ENCODE data around the gene AP2B1. TPM values are rescaled to one million over a fixed set of nuclear protein-coding genes. Genes with fewer than 3 reads are reported as not detected.

Gene AP2B1
- total RNA-seq, 6 donors from 2014 or later = 52.7 to 140 (median 101) TPM

DNA sequence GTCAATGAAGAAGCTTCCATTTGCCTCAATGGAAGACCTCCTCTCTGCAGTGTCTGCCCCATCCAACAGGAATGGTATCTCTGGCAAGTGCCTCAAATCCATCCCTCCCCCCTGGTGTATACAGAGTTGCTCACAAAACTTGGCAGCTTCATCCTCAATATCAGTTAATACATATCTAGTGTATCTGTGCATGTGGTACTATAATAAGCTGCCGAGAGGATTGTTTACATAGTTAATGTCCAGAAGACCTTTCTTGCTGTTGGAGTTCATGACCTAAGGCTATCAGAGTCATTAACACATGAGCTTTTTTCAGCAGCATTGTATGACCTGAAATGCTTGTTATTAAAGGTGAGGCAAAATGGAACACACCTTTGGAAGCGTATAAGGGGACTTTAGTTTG is 130.4 kb downstream of the AP2B1 start:
- peaks cover 4 to 52% (median 10%) of the 10 kb centered on the region in 4 donors for H3K36me3 ChIP-seq

GRCh38 chr17:35723735-35724134 is 136.6 kb downstream of the AP2B1 start:
- Histone ChIP-seq H3K4me3 (no peak overlapping the region), H3K27me3 (no peaks in the 10 kb centered on the region), H3K36me3 (peaks cover 15 to 74% (median 35%) of the 10 kb centered on the region in 4 donors), H3K9me3 (no peaks in the 10 kb centered on the region), H3K4me1 (no peaks in the 10 kb centered on the region), H3K27ac (no peak overlapping the region)
- 100% methylated on average over 2 of the region's 2 CpGs for WGBS, 2 donors
- ATAC-seq (ENCODE audit: low FRiP score in 2 of 2) = no peak
- DNase-seq = no peak
- TF ChIP-seq POLR2AphosphoS5 (IDR thresholded peaks at IDR 0.05) = no peak
- TF ChIP-seq POLR2A (IDR thresholded peaks at IDR 0.05) = no peak
- TF ChIP-seq, protein P1, sequence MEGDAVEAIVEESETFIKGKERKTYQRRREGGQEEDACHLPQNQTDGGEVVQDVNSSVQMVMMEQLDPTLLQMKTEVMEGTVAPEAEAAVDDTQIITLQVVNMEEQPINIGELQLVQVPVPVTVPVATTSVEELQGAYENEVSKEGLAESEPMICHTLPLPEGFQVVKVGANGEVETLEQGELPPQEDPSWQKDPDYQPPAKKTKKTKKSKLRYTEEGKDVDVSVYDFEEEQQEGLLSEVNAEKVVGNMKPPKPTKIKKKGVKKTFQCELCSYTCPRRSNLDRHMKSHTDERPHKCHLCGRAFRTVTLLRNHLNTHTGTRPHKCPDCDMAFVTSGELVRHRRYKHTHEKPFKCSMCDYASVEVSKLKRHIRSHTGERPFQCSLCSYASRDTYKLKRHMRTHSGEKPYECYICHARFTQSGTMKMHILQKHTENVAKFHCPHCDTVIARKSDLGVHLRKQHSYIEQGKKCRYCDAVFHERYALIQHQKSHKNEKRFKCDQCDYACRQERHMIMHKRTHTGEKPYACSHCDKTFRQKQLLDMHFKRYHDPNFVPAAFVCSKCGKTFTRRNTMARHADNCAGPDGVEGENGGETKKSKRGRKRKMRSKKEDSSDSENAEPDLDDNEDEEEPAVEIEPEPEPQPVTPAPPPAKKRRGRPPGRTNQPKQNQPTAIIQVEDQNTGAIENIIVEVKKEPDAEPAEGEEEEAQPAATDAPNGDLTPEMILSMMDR (IDR thresholded peaks at IDR 0.05) = no peak
- no peak for TF ChIP-seq EP300 (IDR thresholded peaks at IDR 0.05)

More for the DNA sequence above, 130.4 kb downstream of the AP2B1 start:
- WGBS, 2 donors = 34 to 53% methylated on average over 2 of the region's 2 CpGs
- Histone ChIP-seq H3K27me3 (no peaks in the 10 kb centered on the region), H3K27ac (peak overlapping the region; percentile 45 to 70 (median 64)), H3K4me1 (peaks cover 29 to 41% (median 38%) of the 10 kb centered on the region in 4 donors), H3K9me3 (no peaks in the 10 kb centered on the region), H3K4me3 (no peak overlapping the region)
- TF ChIP-seq POLR2AphosphoS5 (IDR thresholded peaks at IDR 0.05) (no peak), POLR2A (IDR thresholded peaks at IDR 0.05) (no peak), EP300 (IDR thresholded peaks at IDR 0.05) (no peak)
- TF ChIP-seq, protein P1 (IDR thresholded peaks at IDR 0.05) = no peak
- no peak for DNase-seq
- ATAC-seq (ENCODE audit: low FRiP score in 2 of 2) = peak in 1 of 2 donors; percentile 61

DNA sequence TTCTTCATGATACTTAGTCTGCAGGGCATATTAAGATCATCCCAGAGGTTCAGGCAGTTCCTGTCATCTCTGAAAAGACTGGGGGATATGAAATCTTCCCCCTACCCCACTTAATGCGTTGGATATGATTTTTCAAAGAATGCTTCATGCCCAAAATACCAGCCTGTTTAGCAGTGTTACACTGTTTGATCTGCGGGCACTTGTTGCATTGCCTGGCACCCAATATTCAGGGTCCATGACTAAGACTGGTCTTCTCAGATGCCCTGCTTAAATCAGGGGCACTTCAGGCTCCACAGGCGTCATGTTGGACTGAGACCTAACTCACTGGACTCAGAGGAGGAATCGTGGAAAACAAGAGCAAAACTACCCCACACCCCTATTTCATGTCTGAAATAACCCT is 137.9 kb downstream of the AP2B1 start:
- H3K36me3 ChIP-seq = peaks cover 12 to 66% (median 34%) of the 10 kb centered on the region in 4 donors
- H3K27me3 ChIP-seq = no peaks in the 10 kb centered on the region
- WGBS, 2 donors = 93 to 96% methylated on average over 4 of the region's 4 CpGs

DNA sequence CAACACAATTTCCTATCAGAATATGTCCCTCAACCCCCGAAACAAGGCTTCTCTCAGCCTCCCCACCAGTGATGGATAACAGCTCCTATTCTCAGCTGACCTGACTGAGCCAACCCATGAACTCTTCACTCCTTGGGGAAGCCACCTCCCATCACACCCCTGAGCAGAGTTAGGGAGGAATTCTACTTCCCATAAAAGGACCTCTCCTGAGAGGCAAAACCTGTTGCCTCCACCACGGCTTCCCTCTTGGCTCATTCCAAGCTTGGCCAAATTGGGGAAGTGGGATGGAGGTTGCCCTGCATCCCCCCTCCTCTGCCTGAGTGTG is 138.6 kb downstream of the AP2B1 start:
- ATAC-seq (ENCODE audit: low FRiP score in 2 of 2) (no peak), DNase-seq (no peak)
- peak overlapping the region in 1 of 4 donors; percentile 38 for H3K27ac ChIP-seq
- peaks cover 12 to 64% (median 33%) of the 10 kb centered on the region in 4 donors for H3K36me3 ChIP-seq
- H3K4me3 ChIP-seq = no peak overlapping the region
- TF ChIP-seq, protein P1 (IDR thresholded peaks at IDR 0.05) = no peak
- no peak for TF ChIP-seq EP300 (IDR thresholded peaks at IDR 0.05)
- TF ChIP-seq POLR2AphosphoS5 (IDR thresholded peaks at IDR 0.05) = no peak
- no peak for TF ChIP-seq POLR2A (IDR thresholded peaks at IDR 0.05)
- 78 to 90% methylated on average over 2 of the region's 2 CpGs for WGBS, 2 donors
- no peaks in the 10 kb centered on the region for H3K9me3 ChIP-seq
- H3K4me1 ChIP-seq = peaks cover 0 to 4% (median under 1%) of the 10 kb centered on the region in 4 donors
- H3K27me3 ChIP-seq = no peaks in the 10 kb centered on the region

More for the DNA sequence above, 137.9 kb downstream of the AP2B1 start:
- DNase-seq (no peak), ATAC-seq (ENCODE audit: low FRiP score in 2 of 2) (no peak)
- Histone ChIP-seq H3K4me3 (no peak overlapping the region), H3K9me3 (no peaks in the 10 kb centered on the region), H3K4me1 (no peaks in the 10 kb centered on the region), H3K27ac (no peak overlapping the region)
- TF ChIP-seq POLR2A (IDR thresholded peaks at IDR 0.05) (no peak), POLR2AphosphoS5 (IDR thresholded peaks at IDR 0.05) (no peak), EP300 (IDR thresholded peaks at IDR 0.05) (no peak)
- TF ChIP-seq, protein P1 (IDR thresholded peaks at IDR 0.05) = no peak
